HG02759 (cell line): ENCODE results near the gene FAM174C.
"Not testable (repeated sequence)": the region's sequence is repeated elsewhere in the genome, so short reads cannot be mapped to it uniquely, and the experiment has no call there.

Experiments used
- ATAC-seq: cut with Tn5 transposase; IDR thresholded peaks from one replicate; pipeline ENCODE4 v1.9.1; 2021; ENCODE audit warnings: mild to moderate bottlenecking, moderate library complexity; ENCODE audit not compliant: unreplicated experiment

The FAM174C gene

DNA sequence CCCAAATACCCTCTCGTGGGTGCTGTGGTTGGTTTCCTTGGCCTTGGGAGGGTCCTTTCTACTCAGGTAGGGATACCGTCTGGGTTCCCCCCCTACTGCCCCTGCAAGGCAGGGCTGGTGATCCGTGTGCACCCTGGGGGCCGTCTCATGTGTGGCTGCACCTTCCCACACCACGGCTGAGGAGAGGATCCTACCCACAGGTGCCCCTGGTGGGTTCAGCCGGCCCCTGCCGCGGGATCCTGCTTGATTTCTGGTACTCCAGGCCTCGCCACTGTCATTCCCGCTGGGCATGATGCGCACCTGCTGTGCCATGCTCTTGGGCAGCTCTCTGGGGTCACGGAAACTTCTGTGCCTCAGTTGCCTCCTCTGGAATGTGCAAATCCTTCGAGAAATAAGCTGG lies 41.1 kb downstream of the FAM174C start:
- ATAC-seq, result no peak

DNA sequence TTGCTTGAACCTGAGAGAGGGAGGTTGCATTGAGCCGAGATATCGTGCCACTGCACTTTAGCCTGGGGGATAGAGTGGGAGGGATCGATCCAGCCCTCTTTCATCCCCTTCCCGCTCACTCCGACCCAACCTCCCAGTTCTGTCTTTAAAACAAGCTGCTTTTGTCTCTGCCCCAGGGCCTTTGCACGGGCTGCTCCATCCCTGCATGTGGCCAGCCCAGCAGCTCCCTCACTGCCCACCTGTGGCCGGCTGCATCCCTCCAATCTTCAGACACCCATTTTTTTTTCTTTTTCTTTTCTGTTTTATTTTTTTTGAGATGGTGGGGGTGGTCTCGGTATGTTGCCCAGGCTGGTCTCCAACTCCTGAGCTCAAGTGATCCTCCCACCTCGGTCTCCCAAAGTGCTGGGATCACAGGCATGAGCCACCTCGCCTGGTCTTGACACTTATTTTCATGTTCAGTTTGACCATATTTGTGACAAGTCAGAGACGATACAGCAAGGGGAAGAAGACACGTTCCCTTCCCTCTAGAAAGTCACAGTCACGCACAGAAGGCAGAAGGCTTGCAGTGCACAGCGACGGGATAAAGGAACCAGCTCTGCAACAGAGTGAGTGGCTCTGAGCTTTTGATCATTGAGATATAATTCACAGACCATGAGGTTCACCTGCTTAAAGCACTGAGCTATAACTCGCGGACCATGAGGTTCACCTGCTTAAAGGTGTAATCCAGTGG lies 42.1 kb downstream of the FAM174C start:
- no peak for ATAC-seq

DNA sequence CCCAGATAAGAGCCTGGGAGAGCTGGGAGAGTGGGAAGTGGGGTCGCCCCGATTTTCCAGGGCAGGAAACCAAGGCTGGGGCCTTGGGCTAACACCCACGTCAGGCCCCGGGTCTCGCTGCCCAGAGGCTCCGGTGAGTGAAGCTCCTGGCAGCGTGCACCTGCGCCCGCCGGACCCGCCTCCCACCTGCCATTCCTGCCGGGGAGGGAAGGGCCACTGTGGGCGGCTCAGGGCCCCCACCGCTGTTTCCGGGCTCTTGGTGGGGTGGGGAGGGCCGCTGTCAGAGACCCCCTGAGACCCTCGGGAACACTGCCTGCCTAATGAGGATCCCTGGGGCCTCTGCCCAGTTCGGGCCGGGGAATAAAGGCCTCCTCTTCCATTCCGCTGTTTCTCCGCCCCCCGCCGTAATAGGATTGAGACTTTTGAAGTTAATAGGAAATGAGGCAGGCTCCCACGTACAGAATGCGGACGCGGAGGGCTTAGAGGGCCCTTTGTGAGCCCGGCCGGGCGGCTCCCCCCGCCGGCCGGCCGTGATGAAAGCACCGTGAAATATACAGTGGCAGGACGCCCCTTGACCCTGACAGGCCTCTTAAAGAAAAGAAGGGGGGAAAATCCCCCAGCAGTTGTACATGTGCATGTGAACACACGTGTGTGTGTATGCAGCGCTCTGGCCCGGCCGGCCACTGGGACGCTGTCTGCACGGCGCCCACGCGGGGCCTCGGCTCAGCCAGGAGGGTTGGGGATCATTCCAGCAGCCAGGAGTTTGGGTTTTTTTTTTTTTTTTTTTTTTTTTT lies 43.5 kb downstream of the FAM174C start:
- ATAC-seq, result no peak

DNA sequence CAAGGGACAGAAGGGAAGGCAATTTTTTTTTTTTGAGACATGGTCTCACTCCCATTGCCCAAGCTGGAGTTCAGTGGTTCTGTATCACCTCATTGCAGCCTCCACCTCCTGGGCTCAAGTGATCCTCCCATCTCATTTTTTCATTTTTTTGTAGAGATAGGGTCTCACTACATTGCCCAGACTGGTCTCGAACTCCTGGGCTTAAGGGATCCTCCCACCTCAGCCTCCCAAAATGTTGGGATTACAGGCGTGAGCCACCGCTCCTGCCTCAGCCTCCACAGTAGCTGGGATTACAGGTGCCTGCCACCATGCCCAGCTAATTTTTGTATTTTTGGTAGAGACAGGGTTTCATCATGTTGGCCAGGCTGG lies 44.9 kb downstream of the FAM174C start:
- not testable (repeated sequence) for ATAC-seq

DNA sequence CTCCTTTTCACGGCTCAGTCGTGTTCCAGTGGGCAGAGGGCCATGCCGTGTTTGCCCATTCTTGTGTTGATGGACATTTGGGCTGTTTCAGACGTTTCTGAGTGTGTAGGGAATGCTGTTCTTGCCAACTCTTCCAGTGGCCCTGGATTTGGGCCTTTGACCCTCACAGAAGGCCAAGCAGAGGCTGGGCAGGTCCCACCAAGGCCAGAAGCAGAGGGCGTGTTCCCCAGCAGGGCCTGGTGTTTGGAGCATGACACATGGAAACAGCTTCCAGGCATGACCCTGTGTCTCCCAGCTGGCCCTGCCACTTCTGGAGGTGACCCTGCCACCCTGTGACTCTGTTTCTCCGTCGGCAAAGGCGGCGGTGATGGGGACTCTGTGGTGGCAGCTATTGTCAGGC lies 46.2 kb downstream of the FAM174C start:
- ATAC-seq, result no peak

DNA sequence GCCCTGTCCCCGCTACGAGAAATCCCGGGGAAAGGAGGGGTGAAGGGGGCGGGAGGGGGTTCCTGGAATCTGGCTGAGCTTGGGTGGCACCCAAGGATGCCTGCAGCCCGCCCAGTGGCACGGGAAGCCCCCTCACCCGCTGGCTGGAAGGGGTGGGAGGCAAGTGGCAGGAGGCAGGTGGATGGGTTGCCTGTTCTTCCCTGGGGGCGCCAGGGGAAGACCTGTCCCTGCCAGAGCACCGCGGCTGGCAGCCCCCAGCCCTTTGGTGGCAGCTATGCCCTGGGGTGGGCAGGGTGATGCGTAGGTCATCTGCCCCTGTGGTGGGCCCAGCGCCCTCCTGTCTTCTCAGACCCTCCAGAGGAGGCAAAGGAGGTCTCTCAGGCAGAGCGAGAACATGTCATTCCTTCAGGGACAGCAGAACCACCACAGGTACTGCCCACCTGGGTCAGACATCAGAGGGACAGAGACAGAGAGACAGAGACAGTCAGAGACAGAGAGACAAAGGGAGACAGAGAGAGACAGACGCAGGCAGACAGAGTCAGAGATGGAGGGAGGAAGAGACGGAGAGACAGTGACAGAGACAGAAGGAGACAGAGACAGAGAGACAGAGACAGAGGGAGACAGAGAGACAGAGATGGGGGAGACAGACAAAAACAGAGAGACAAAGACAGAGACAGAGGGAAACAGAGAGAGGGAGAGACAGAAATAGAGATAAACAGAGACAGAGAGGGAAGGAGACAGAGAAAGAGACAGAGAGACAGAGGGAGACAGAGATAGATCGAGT lies 47.1 kb downstream of the FAM174C start:
- ATAC-seq, result no peak

DNA sequence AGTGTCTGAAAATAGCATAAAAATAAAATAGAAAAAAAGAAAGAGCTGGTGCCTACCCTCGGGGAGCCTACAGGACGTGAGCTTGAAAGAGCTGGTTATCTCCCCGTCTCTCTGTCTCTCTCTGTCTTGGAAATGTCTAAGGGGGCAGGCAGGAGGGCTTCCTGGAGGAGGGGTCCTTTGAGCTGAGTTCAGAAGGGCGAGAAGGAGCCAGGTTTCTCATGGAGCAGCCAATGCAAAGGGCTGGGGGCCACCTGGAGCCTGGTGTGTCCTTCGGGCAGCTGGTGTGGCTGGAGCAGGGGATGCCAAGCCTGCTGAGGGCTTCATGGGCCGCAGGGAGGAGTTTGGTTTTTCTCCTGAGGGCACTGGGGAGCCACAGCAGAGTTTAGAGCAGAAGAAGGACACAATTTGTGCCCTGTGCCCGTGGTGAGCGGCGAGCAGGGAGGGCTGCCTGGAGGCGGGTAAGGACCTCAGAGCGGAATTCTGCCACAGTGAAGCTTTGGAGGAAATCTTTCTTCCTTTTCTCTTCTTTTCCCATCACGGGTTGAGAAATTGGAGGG lies 49.0 kb downstream of the FAM174C start:
- ATAC-seq, result no peak

DNA sequence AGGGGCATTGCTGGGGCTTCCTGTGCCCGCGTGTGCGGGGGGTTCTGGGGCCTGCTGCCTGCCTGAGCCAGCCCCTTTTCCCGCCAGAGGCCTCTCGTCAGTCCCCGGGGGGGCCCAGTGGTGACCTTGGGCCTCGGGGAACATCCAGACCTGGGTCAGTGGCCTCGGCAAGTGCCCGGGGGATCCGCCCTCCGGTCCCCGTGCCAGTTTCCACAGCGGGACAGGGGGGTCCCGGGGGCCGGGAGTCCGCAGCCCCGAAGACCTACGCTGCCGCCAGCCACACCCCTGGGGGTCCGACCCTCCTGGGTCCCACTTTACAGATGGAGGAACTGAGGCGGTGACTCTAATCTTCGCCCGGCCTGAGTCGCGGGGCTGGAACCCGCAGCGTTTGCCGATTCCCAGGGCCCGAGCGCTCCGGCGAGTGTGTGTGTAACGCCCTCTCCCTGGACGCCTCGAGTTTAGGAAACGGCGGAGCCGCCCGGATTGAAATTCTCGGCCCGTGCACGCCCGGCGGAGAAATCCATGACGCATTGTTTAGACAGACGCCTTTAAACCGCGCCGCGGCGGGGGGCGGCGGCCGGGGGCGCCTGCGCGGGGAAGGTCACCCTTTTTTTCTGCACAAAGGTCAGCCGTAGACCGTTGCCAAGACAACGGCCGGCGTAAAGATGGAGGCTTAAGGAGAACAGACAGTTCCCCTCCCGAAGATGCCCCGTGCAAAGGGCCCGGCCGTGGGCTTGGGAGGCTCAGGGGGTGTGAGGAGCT lies 49.7 kb downstream of the FAM174C start:
- no peak for ATAC-seq

DNA sequence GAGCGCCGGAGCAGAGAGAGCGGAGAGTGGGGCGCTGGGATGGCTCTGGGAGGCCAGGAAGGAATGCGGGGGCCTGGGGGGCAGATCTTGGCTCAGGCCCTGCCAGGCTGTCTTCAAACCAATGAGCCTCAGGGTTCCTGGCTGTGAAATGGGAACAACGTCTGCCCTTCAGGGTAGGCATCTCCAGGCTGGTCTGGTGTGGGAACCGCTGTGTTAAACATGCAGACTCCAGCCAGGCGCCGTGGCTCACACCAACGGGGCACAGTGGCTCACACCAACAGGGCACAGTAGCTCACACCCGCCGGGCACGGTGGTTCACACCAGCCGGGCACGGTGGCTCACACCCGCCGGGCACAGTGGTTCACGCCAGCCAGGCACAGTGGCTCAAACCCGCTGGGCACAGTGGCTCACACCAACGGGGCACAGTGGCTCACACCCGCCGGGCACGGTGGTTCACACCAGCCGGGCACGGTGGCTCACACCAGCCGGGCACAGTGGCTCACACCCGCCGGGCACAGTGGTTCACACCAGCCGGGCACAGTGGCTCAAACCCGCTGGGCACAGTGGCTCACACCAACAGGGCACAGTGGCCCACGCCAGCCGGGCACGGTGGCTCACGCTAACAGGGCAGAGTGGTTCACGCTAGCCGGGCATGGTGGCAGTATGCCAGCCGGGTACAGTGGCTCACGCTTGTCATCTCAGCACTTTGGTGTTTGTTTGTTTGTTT lies 50.4 kb downstream of the FAM174C start:
- ATAC-seq, result no peak

DNA sequence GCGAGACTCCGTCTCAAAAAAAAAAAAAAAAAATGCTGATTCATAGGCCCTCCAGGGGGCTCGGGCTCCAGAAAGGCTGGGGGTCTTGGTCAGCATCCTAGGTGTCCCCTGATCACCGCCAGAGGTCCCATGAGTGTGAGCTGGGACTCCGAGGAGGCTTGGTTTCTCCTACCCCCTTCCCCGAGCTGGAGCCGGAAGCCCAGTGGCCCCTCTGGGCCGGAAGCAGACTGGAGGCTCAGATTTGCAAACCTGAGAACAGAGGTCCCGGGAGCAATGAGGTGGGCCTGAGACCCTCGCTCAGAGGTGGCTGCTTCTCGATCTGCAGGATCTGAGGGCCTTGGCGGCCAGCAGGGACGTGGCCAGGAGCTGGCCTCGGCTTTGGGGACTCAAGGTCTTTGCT lies 51.8 kb downstream of the FAM174C start:
- no peak for ATAC-seq
